ENCODE data around the gene PTGES3. TPM values are rescaled to one million over a fixed set of nuclear protein-coding genes. Genes with fewer than 3 reads are reported as not detected.
"Not testable (repeated sequence)": the region's sequence is repeated elsewhere in the genome, so short reads cannot be mapped to it uniquely, and the experiment has no call there.

PTGES3 gene
- total RNA-seq, 1 donor from 2014 or later, result 301 TPM

DNA sequence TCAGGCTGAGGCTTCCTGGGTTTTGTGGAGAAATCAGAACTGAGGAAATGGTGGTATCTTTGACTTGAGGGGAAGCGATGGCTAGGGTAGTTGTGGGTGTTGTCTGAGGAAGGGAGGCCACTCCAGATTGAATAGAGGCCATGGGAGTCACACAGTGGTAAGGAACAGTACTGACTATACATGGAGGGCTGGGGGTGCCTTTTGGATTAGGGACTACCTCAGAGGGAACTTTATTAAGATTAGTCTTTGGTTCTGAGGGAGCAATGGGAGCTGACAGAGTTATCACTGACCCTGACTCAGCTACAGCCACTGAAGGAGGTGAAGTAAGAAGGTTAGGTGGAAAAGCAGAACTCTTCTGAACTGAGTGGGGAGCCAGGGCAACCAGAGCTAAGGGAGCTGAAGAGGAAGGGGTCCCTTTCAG, 32.7 kb upstream of the PTGES3 start:
- peaks cover 76% of the 10 kb centered on the region for H3K36me3 Mint-ChIP-seq (ENCODE audit: low read depth)
- peak overlapping the region; percentile 76 for H3K27ac Mint-ChIP-seq
- H3K27me3 Mint-ChIP-seq (ENCODE audit: insufficient read depth), result peaks cover 1% of the 10 kb centered on the region
- peak overlapping the region; percentile 45 for H3K4me3 Mint-ChIP-seq
- no peaks in the 10 kb centered on the region for H3K9me3 Mint-ChIP-seq
- DNase-seq (ENCODE audit: low spot score), result no peak
- peaks cover 74% of the 10 kb centered on the region for H3K4me1 Mint-ChIP-seq (ENCODE audit: low read depth)
- intact Hi-C loops (cut with micrococcal nuclease), result no loop called here

DNA sequence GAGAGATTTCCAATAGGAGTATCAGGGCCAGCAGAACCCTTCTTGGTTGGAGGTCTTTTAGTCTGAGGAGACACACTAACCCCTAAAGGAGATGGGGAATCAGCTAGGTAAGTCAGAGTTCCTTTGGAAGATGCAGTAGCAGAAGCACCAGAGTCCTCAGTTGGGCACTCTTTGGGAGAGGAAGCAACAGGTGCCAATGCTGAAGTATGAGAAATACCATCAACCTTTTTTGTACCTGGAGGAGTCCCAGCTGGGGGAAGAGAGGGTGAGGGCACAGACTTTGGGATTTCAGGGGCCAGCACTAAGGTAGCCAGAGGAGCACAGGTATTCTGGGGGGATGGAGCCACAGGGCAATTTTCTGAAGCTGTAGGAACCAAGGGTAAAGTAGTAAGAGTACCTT, 31.0 kb upstream of the PTGES3 start:
- Mint-ChIP-seq H3K27ac (peak overlapping the region; percentile 76), H3K27me3 (ENCODE audit: insufficient read depth) (no peaks in the 10 kb centered on the region), H3K9me3 (no peaks in the 10 kb centered on the region), H3K4me1 (ENCODE audit: low read depth) (peaks cover 73% of the 10 kb centered on the region), H3K4me3 (no peak overlapping the region), H3K36me3 (ENCODE audit: low read depth) (peaks cover 79% of the 10 kb centered on the region)
- DNase-seq (ENCODE audit: low spot score), result no peak
- intact Hi-C loops (cut with micrococcal nuclease), result no loop called here

DNA sequence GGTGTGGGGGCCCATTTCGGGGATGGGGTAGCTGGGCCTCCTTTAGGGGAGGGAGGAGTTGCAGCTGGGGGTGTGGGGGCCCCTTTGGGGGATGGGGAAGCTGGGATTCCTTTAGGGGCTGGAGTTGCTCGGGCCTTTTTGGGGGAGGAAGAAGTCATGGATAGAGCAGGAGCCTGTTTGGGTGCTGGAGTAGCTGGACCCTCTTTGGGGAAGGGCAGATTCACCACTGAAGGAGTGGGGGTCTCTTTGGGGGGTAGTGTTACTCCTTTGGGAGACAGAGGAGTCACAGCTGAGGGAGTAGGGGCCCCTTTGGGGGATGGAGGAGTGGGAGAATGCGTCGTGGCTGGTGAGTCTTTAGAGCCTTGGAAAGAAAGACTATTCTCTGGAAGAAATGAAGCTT, 30.6 kb upstream of the PTGES3 start:
- Mint-ChIP-seq H3K4me1 (ENCODE audit: low read depth) (peaks cover 69% of the 10 kb centered on the region), H3K27ac (peak overlapping the region; percentile 76), H3K9me3 (no peaks in the 10 kb centered on the region), H3K4me3 (no peak overlapping the region), H3K27me3 (ENCODE audit: insufficient read depth) (no peaks in the 10 kb centered on the region), H3K36me3 (ENCODE audit: low read depth) (peaks cover 79% of the 10 kb centered on the region)
- intact Hi-C loops (cut with micrococcal nuclease), result no loop called here
- DNase-seq (ENCODE audit: low spot score), result no peak

DNA sequence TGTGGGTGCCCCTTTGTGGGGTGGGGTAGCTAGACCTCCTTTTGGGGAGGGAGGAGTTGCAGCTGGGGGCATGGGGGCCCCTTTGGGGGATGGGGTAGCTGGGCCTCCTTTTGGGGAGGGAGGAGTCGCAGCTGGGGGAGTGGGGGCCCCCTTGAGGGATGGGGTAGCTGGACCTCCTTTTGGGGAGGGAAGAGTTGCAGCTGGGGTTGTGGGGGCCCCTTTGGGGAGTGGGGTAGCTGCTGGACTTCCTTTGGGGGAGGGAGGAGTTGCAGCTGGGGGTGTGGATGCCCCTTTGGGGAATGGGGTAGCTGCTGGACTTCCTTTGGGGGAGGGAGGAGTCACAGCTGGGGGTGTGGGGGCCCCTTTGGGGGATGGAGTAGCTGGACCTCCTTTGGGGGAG, 30.1 kb upstream of the PTGES3 start:
- Mint-ChIP-seq H3K9me3 (no peaks in the 10 kb centered on the region), H3K36me3 (ENCODE audit: low read depth) (peaks cover 79% of the 10 kb centered on the region), H3K27me3 (ENCODE audit: insufficient read depth) (no peaks in the 10 kb centered on the region), H3K27ac (no peak overlapping the region), H3K4me1 (ENCODE audit: low read depth) (peaks cover 65% of the 10 kb centered on the region), H3K4me3 (no peak overlapping the region)
- DNase-seq (ENCODE audit: low spot score), result no peak
- intact Hi-C loops (cut with micrococcal nuclease), result no loop called here

DNA sequence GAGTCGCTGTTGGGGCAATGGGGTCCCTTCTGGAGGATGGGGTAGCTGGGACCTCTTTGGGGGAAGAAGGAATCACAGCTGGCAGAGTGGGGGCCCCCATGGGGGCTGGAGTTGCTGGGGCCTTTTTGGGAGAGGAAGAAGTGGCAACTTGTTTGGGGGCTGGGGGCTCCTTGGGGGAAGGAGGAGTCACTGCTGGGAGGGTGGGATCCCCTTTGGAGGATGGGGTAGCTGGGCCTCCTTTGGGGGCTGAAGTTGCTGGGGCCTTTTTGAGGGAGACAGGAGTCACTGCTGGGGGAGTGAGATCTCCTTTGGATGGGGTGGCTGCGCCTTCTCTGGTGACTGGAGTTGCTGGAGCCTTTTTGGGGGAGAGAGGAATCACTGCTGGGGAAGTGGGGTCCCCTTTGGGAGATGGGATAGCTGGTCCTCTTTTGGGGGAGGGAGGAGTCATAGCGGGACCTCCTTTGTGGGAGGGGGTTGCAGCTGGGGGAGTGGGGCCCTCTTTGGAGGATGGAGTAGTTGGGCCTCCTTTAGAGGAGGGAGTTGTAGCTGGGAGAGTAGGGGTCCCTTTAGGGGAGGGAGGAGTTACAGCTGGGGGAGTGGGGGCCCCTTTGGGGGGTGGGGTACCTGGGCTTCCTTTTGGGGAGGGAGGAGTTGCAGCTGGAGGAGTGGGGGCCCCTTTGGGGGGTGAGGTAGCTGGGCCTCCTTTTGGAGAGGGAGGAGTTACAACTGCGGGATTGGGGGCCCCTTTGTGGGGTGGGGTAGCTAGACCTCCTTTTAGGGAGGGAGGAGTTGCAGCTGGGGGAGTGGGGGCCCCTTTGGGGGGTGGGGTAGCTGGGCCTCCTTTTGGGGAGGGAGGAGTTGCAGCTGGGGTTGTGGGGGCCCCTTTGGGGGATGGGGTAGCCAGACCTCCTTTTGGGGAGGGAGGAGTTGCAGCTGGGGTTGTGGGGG, 29.1 kb upstream of the PTGES3 start:
- intact Hi-C loops (cut with micrococcal nuclease), result no loop called here
- Mint-ChIP-seq H3K4me1 (ENCODE audit: low read depth) (peaks cover 60% of the 10 kb centered on the region), H3K27me3 (ENCODE audit: insufficient read depth) (no peaks in the 10 kb centered on the region), H3K27ac (peak overlapping the region; percentile 68), H3K9me3 (no peaks in the 10 kb centered on the region), H3K36me3 (ENCODE audit: low read depth) (peaks cover 78% of the 10 kb centered on the region), H3K4me3 (no peak overlapping the region)
- no peak for DNase-seq (ENCODE audit: low spot score)

DNA sequence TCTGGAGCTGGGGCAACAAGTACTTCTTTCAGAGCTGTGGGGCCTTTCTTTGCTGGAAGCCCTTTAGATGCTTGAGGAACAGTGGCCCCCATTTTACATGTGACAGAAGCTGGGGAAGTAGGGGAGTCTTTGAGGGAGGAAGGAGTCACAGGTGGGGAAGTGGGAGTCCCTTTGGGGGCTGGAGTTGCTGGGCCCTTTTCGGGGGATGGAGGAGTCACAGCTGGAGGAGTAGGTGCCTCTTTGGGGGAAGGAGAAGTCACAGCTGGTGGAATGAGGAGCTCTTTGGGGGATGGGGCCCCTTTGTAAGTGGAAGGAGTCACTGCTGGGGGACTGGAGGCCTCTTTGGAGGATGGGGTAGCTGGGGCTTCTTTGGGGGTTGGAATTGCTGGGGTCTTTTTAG, 28.4 kb upstream of the PTGES3 start:
- intact Hi-C loops (cut with micrococcal nuclease), result no loop called here
- peaks cover 53% of the 10 kb centered on the region for H3K4me1 Mint-ChIP-seq (ENCODE audit: low read depth)
- no peaks in the 10 kb centered on the region for H3K9me3 Mint-ChIP-seq
- peaks cover 75% of the 10 kb centered on the region for H3K36me3 Mint-ChIP-seq (ENCODE audit: low read depth)
- H3K4me3 Mint-ChIP-seq, result no peak overlapping the region
- no peak for DNase-seq (ENCODE audit: low spot score)
- H3K27ac Mint-ChIP-seq, result peak overlapping the region; percentile 82
- H3K27me3 Mint-ChIP-seq (ENCODE audit: insufficient read depth), result no peaks in the 10 kb centered on the region

DNA sequence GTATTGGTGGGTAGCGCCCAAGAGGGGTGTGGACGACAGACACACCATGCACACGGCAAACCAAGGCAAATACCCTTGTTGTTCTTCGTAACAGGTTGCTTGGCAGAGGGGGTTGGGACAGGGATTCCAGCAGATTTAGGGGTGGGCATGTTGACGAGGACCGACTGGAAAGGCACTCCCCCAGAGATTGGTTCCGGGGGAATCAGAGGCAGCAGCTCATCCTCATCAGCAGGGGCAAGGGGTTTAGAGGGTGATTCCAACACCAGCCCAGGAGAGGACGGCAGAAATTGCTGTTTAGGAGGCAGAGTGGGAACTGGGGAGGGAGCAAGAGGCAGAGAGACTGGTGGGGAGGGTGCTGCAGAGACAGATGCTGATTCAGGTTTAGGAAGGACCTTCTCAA, 27.7 kb upstream of the PTGES3 start:
- peaks cover 52% of the 10 kb centered on the region for H3K4me1 Mint-ChIP-seq (ENCODE audit: low read depth)
- peaks cover 74% of the 10 kb centered on the region for H3K36me3 Mint-ChIP-seq (ENCODE audit: low read depth)
- no peak for DNase-seq (ENCODE audit: low spot score)
- H3K4me3 Mint-ChIP-seq, result no peak overlapping the region
- H3K9me3 Mint-ChIP-seq, result no peaks in the 10 kb centered on the region
- intact Hi-C loops (cut with micrococcal nuclease), result no loop called here
- peak overlapping the region; percentile 82 for H3K27ac Mint-ChIP-seq
- no peaks in the 10 kb centered on the region for H3K27me3 Mint-ChIP-seq (ENCODE audit: insufficient read depth)

DNA sequence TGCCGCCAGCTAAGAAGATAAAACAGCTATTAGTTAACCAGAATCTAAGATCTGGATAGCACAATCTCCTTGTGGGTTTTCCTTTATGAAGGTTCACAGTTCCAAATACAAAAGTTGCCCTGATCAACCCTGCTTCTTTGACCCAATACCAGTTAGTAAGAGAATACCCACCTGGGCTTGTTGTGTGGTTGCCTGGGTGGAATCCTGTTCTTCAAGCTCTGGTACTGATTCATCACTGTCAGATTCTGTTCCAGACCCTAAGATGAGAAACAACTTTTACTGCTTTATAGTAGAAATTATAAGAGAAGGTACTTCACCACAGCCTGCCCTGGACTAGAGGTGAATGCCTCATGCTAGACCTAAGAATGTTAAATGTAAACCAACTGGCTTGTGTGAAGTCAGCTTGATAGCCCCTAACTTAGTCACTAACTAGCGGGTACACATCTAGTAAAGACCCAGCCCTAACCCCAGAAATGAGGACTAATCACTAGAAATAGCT, 26.4 kb upstream of the PTGES3 start:
- no peak overlapping the region for H3K27ac Mint-ChIP-seq
- no peaks in the 10 kb centered on the region for H3K27me3 Mint-ChIP-seq (ENCODE audit: insufficient read depth)
- intact Hi-C loops (cut with micrococcal nuclease), result no loop called here
- no peaks in the 10 kb centered on the region for H3K9me3 Mint-ChIP-seq
- no peak overlapping the region for H3K4me3 Mint-ChIP-seq
- peaks cover 39% of the 10 kb centered on the region for H3K4me1 Mint-ChIP-seq (ENCODE audit: low read depth)
- DNase-seq (ENCODE audit: low spot score), result no peak
- H3K36me3 Mint-ChIP-seq (ENCODE audit: low read depth), result peaks cover 61% of the 10 kb centered on the region

DNA sequence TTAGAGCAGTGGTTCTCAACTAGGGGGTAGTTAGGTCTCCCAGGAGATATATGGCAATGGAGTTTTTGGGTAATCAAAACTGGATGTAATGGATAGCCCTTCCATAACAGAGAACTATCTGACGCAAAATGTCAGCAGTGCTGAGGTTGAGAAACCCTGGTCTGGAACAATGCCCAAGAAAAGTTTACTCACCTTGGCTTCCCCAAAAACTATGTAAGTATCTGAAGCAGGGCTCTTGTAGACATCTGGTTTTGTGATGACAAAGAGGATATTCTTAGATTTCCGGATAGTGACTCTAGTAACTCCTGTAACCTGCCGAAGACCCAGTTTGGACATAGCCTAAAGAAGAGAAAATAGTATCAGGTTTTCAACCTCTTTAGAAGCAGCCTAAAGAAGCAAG, 25.3 kb upstream of the PTGES3 start:
- peaks cover 52% of the 10 kb centered on the region for H3K36me3 Mint-ChIP-seq (ENCODE audit: low read depth)

DNA sequence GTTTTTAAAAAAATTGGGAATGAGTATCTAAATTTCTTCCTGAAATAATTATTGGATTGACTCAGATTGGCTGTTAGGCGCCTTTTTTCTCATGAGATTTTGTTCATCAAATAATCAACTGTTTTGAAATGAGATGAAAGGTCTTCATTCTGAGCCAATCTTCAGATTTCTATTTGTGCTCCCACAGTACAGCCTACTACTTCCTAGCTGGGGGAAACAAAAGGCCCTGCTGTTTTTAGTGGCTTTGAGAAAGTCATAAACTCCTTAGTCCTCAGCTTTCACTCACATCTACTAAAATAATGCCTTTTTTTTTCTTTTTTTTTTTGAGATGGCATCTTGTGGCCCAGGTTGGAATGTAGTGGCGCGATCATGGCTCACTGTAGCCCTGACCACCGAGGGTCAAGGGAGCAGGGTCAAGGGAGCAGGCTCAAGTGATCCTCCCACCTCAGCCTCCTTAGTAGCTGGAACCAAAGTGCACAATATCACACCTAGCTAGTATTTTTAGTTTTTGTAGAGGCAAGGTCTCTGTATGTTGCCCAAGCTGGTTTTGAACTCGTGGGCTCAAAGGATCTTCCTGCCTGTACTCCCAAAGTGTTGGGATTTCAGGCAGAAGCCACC, 21.8 kb upstream of the PTGES3 start:
- Mint-ChIP-seq H3K4me3 (no peak overlapping the region), H3K36me3 (ENCODE audit: low read depth) (peaks cover 34% of the 10 kb centered on the region), H3K9me3 (no peaks in the 10 kb centered on the region), H3K4me1 (ENCODE audit: low read depth) (peaks cover 12% of the 10 kb centered on the region), H3K27ac (no peak overlapping the region), H3K27me3 (ENCODE audit: insufficient read depth) (peaks cover 3% of the 10 kb centered on the region)
- no peak for DNase-seq (ENCODE audit: low spot score)
- intact Hi-C loops (cut with micrococcal nuclease), result no loop called here

More for the DNA sequence above, 25.3 kb upstream of the PTGES3 start:
- Mint-ChIP-seq H3K9me3 (no peaks in the 10 kb centered on the region), H3K4me3 (no peak overlapping the region), H3K27ac (no peak overlapping the region), H3K4me1 (ENCODE audit: low read depth) (peaks cover 29% of the 10 kb centered on the region), H3K27me3 (ENCODE audit: insufficient read depth) (no peaks in the 10 kb centered on the region)
- intact Hi-C loops (cut with micrococcal nuclease), result no loop called here
- no peak for DNase-seq (ENCODE audit: low spot score)

DNA sequence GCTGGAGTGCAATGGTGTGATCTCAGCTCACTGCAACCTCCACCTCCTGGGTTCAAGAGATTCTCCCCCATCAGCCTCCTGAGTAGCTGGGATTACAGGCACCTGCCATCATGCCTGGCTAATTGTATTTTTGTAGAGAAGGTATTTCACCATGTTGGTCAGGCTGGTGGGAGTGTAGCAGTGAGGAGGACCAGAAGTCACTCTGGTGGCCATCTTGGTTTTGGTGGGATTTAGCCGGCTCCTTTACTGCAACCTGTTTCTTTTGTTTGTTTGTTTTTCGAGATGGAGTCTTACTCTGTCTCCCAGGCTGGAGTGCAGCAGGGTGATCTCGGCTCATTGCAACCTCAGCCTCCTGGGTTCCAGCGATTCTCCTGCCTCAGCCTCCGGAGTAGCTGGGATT, 16.4 kb upstream of the PTGES3 start:
- H3K27me3 Mint-ChIP-seq (ENCODE audit: insufficient read depth); H3K36me3 Mint-ChIP-seq (ENCODE audit: low read depth); H3K4me3 Mint-ChIP-seq; DNase-seq (ENCODE audit: low spot score); intact Hi-C loops (cut with micrococcal nuclease); H3K27ac Mint-ChIP-seq; H3K9me3 Mint-ChIP-seq; H3K4me1 Mint-ChIP-seq (ENCODE audit: low read depth): not testable (repeated sequence)

DNA sequence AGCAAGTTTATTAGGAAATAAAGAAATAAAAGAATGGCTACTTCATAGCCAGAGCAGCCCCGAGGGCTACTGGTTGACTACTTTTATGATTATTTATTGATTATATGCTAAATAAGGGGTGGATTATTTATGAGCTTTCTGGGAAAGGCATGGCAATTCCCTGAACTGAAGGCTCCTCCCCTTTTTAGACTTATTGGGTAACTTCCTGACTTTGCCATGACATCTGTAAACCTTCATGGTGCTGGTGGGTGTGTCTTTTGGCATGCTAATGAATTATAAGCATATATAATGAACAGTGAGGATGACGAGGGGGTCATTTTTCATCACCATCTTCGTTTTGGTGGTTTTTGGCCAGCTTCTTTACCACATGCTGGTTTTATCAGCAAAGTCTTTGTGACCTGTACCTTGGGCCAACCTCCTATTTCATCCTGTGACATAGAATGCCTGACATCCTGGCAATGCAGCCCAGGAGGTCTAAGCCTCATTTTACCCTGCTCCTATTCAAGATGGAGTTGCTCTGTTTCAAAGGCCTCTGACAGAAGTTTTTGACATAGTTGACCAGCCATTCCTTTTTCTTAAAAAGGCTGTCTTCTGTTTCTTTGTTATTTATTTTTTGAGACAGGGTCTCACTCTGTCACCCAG, 11.1 kb upstream of the PTGES3 start:
- Mint-ChIP-seq H3K27me3 (ENCODE audit: insufficient read depth) (no peaks in the 10 kb centered on the region), H3K27ac (no peak overlapping the region), H3K9me3 (no peaks in the 10 kb centered on the region), H3K4me1 (ENCODE audit: low read depth) (peaks cover 4% of the 10 kb centered on the region), H3K4me3 (no peak overlapping the region), H3K36me3 (ENCODE audit: low read depth) (peaks cover 1% of the 10 kb centered on the region)
- no peak for DNase-seq (ENCODE audit: low spot score)
- intact Hi-C loops (cut with micrococcal nuclease), result no loop called here

Measured in activated T-helper 1 cell treated with anti-CD3 and anti-CD28 coated beads, Interleukin-12 subunit alpha, Interleukin-12 subunit beta, Interleukin-2, Interleukin-4 antibody, amounts not matched to agents 30 ng/mL and 10 ng/mL and 1 ng/mL, durations not matched to agents 14 hours and 24 hours and 36 hours (primary cell).